Nephron (organoid): ENCODE measurements around the gene ZNF791.

Experiments used
- H3K27ac Mint-ChIP-seq, 3 experiments: 2 replicates each; pipeline ENCODE4 v1.8.0; 2020; ENCODE audit warnings: mixed read lengths in 3 of 3, mild to moderate bottlenecking in 2 of 3, moderate library complexity in 1 of 3
- H3K27me3 Mint-ChIP-seq: 2 replicates; pipeline ENCODE4 v1.8.0; 2021; ENCODE audit warnings: low read depth, mild to moderate bottlenecking, moderate library complexity, mixed read lengths
- H3K36me3 Mint-ChIP-seq: 2 replicates; pipeline ENCODE4 v1.8.0; 2020; ENCODE audit warnings: low read depth, mixed read lengths
- H3K4me1 Mint-ChIP-seq: 2 replicates; pipeline ENCODE4 v1.8.0; 2020; ENCODE audit warnings: mixed read lengths
- H3K4me3 Mint-ChIP-seq, 3 experiments: 2 replicates each; pipeline ENCODE4 v1.8.0; 2020; ENCODE audit warnings: mild to moderate bottlenecking in 3 of 3, mixed read lengths in 3 of 3, moderate library complexity in 2 of 3
- H3K9me3 Mint-ChIP-seq: 2 replicates; pipeline ENCODE4 v1.8.0; 2020; ENCODE audit warnings: mixed read lengths
- TF ChIP-seq, protein P1 (sequence below), 3 experiments: fragments of 200-600 bp; sonication (generic); IDR thresholded peaks; one replicate each; pipeline ENCODE4 v1.5.0; 2021; ENCODE audit warnings: antibody characterized with exemption in 3 of 3; ENCODE audit not compliant: unreplicated experiment in 3 of 3

The ZNF791 gene

DNA sequence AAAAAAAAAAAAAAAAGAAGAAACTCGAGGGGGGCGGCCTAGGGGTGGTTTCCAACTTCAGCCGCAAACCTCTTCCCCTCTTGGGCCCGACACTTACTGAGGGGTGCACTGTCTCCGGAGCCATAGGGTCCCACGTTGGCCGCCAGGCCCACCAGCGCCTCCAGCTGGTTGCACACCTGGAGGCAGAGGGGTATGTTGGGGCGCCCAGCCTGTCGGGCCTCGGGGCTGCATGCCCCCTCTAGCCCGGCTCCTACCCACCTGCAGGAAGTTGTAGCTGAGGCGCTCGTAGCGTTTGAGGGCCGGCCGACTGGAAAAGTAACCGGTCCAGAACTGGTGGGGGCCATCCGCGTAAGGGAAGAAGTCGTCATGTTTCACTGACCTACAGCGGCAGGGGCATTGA lies 47.2 kb downstream of the ZNF791 start:
- TF ChIP-seq, protein P1, sequence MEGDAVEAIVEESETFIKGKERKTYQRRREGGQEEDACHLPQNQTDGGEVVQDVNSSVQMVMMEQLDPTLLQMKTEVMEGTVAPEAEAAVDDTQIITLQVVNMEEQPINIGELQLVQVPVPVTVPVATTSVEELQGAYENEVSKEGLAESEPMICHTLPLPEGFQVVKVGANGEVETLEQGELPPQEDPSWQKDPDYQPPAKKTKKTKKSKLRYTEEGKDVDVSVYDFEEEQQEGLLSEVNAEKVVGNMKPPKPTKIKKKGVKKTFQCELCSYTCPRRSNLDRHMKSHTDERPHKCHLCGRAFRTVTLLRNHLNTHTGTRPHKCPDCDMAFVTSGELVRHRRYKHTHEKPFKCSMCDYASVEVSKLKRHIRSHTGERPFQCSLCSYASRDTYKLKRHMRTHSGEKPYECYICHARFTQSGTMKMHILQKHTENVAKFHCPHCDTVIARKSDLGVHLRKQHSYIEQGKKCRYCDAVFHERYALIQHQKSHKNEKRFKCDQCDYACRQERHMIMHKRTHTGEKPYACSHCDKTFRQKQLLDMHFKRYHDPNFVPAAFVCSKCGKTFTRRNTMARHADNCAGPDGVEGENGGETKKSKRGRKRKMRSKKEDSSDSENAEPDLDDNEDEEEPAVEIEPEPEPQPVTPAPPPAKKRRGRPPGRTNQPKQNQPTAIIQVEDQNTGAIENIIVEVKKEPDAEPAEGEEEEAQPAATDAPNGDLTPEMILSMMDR (IDR thresholded peaks at IDR 0.05; ENCODE audit: unreplicated experiment in 3 of 3) = no peak
- peaks cover 40% of the 10 kb centered on the region for H3K36me3 Mint-ChIP-seq

DNA sequence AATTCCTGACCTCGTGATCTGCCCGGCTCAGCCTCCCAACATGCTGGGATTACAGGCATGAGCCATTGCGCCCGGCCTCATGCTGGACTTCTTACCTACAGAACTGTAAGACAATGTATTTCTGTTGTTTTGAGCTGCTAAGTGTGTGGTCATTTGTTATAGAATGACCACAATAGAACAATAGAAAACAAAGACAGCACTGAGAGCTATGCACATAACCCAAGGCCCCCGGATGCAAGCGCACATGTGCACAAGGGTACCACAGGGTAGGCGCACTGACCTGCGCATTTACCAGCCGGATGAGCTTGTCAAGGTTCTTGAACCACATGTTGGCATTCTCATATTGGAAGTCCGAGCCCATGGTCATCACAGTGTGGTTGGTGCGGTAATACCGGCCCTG lies 50.3 kb downstream of the ZNF791 start:
- TF ChIP-seq, protein P1 (IDR thresholded peaks at IDR 0.05; ENCODE audit: unreplicated experiment in 3 of 3) = no peak
- no peaks in the 10 kb centered on the region for H3K27me3 Mint-ChIP-seq
- H3K4me1 Mint-ChIP-seq = peaks cover 5% of the 10 kb centered on the region
- H3K4me3 Mint-ChIP-seq = no peak overlapping the region
- H3K36me3 Mint-ChIP-seq = peaks cover 33% of the 10 kb centered on the region
- H3K27ac Mint-ChIP-seq = no peak overlapping the region
- H3K9me3 Mint-ChIP-seq = no peaks in the 10 kb centered on the region

More for the DNA sequence above, 47.2 kb downstream of the ZNF791 start:
- Mint-ChIP-seq H3K4me3 (no peak overlapping the region), H3K27ac (no peak overlapping the region), H3K9me3 (no peaks in the 10 kb centered on the region), H3K27me3 (no peaks in the 10 kb centered on the region), H3K4me1 (no peaks in the 10 kb centered on the region)

DNA sequence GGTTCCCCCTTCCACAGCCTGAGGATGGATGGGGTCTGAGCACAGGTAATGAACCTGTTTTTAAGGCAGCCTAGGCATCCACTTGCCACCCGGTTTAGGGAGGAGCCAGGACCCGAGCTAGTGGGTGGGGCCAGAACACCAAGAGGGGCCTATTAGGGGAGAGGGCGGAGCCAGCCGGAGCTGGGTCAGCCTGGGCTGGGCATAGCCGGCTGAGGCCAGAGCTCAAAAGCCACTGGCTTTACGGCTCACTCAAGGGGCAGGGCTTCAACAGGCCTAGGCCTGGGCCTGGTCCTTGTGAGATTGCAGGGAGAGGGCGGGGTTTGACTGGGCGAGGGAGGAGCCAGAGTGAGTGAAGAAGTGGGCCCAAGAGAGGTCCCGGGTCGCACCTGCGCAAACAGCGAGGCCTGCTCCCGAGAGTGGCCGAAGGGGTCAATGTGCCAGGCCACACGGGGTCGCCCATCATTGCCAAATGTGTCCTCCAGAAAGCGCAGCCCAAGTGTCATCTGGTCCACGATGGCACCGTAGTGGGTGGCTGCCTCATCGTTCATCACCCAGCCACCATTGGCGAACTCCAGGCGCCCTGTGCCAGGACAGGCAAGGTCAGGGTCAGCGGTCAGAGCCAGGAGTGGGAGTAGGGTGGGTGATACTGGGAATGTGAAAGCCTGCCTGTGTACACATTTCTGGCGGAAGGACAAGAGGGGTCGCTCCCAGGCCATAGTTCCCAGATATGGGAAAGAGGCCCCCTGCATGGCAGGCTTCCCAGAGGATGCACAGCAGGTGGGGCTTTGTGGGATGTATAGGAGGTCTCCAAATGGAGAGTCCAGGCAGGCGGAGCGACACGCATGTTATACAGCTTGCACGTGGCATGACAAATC lies 53.9 kb downstream of the ZNF791 start:
- Mint-ChIP-seq H3K27me3 (no peaks in the 10 kb centered on the region), H3K27ac (no peak overlapping the region), H3K4me1 (peaks cover 29% of the 10 kb centered on the region), H3K4me3 (peak overlapping the region; percentile 97 to 99 (median 98)), H3K9me3 (no peaks in the 10 kb centered on the region), H3K36me3 (peaks cover 24% of the 10 kb centered on the region)
- TF ChIP-seq, protein P1 (IDR thresholded peaks at IDR 0.05; ENCODE audit: unreplicated experiment in 3 of 3) = no peak

DNA sequence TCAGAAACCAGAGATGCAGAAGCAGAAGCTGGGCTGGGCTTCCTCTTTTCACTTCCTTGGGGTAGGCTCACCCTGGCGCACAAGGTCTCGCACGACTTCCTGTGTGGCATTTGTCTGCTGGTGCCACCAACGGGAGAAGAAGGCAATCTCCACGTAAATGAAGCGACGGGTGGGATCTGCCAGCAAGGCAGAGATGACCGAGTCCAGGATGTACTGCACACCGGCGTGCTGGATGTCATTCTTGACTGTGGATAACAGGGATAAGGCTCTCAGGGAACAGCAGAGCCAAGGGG lies 54.5 kb downstream of the ZNF791 start:
- H3K27ac Mint-ChIP-seq = no peak overlapping the region
- H3K36me3 Mint-ChIP-seq = peaks cover 19% of the 10 kb centered on the region
- H3K4me3 Mint-ChIP-seq = peak overlapping the region; percentile 97 to 99 (median 98)
- peaks cover 30% of the 10 kb centered on the region for H3K4me1 Mint-ChIP-seq
- H3K27me3 Mint-ChIP-seq = no peaks in the 10 kb centered on the region
- H3K9me3 Mint-ChIP-seq = no peaks in the 10 kb centered on the region
- TF ChIP-seq, protein P1 (IDR thresholded peaks at IDR 0.05; ENCODE audit: unreplicated experiment in 3 of 3) = no peak

DNA sequence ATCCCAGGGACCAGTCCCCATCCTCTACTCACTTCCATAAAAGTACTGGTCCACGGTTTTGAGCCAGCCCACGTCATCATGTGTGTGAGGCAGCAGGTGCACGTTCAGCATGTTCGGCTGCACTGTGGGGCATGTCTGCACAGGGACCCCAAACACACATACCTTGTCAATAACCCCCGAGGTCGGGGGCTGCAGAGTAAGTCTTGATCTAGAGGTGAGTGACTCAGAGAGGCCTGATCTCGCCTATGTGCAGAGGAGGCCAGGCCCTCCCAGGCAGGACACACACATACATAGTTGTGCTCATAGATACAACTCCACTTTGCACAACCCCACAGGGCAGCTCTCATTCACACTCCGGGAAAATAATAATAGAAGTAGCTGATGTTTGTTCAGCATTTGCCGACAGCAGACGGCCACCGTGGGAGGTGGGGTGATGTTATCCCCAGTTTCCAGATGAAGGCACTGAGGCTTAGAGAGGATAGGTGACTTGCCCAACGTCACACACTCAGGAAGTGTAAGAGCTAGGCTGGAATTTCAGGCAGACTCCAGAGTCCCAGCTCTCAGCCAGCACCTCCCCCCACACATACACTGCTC lies 55.0 kb downstream of the ZNF791 start:
- Mint-ChIP-seq H3K27me3 (no peaks in the 10 kb centered on the region), H3K27ac (peak overlapping the region; percentile 44 to 78 (median 65)), H3K9me3 (no peaks in the 10 kb centered on the region), H3K4me3 (peak overlapping the region; percentile 97 to 99 (median 98)), H3K4me1 (peaks cover 30% of the 10 kb centered on the region), H3K36me3 (peaks cover 16% of the 10 kb centered on the region)
- TF ChIP-seq, protein P1 (IDR thresholded peaks at IDR 0.05; ENCODE audit: unreplicated experiment in 3 of 3) = no peak
